Cerebellar cortex (tissue), 1 donor: Measurements from ENCODE around the gene SPDYE17.
"Not testable (repeated sequence)": the region's sequence is repeated elsewhere in the genome, so short reads cannot be mapped to it uniquely, and the experiment has no call there.

ENCODE experiments used
- DNase-seq: peaks from one replicate; pipeline ENCODE4 v3.0.0-alpha.2; 2015; ENCODE audit warnings: low spot score

Gene SPDYE17

GRCh38 chr7:76972391-76972790 lies 59.8 kb downstream of the SPDYE17 start:
- not testable (repeated sequence) for DNase-seq
